ENCODE results near the gene CAV3.
A peak's percentile ranks its signal among the peaks of the same experiment; 100 is the strongest.

The CAV3 gene

DNA sequence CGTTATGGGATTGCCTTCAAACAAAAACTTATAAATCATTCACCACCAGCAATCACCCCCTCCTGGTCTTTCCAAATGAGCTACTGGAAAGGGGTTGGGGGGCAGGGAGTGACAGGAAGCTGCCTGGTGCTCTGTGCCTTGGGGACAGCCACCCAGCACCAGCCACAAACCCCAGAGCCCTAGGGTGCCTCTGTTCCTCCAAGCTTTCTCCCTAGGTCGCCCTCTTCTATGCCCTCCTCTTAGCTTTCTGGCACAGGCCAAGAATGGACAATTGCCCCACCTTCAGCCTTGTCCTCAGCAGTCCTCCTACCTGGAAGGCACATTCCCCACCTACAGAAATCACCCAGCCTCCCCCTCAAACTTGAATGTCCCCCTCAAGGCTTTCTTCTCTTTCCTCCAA lies 32.5 kb downstream of the CAV3 start:
- Histone ChIP-seq H3K36me3 (ENCODE audit: control insufficient read depth in 1 of 2, insufficient read depth in 2 of 2, low read length in 2 of 2) (no peaks in the 10 kb centered on the region), H3K9me3 (ENCODE audit: control insufficient read depth in 1 of 2, low read length in 2 of 2) (no peaks in the 10 kb centered on the region), H3K4me1 (ENCODE audit: control insufficient read depth in 1 of 2, insufficient read depth in 2 of 2, low read length in 2 of 2) (peaks cover 0 to 26% of the 10 kb centered on the region in 2 donors), H3K27me3 (ENCODE audit: low read depth, low read length) (peaks cover 31% of the 10 kb centered on the region), H3K27ac (ENCODE audit: low read length) (no peak overlapping the region), H3K4me3 (ENCODE audit: low read depth in 1 of 2, low read length in 2 of 2) (no peak overlapping the region)

DNA sequence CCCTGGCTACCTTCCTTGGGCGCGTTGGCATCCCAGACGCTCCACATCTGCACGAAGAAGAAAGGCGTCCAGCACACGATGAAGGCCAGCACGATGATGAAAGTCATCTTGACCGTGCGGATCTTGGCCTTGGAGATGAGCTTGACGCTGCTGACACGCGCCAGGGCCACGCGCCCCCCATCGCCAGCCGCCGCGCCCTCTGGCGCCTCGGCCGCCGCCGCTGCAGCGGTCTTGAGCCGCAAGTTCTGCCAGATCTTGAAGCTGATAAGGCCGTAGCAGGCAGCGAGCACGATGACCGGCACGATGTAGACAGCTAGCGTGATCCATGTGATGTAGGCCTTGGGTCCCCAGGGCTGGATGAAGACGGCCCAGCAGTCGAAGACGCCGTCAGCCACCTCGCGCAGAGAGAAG lies 33.7 kb downstream of the CAV3 start:
- Histone ChIP-seq H3K4me3 (ENCODE audit: low read depth in 1 of 2, low read length in 2 of 2) (peak overlapping the region; percentile 21 to 58), H3K27me3 (ENCODE audit: low read depth, low read length) (peaks cover 31% of the 10 kb centered on the region), H3K4me1 (ENCODE audit: control insufficient read depth in 1 of 2, insufficient read depth in 2 of 2, low read length in 2 of 2) (peaks cover 0 to 26% of the 10 kb centered on the region in 2 donors), H3K9me3 (ENCODE audit: control insufficient read depth in 1 of 2, low read length in 2 of 2) (no peaks in the 10 kb centered on the region), H3K36me3 (ENCODE audit: control insufficient read depth in 1 of 2, insufficient read depth in 2 of 2, low read length in 2 of 2) (no peaks in the 10 kb centered on the region), H3K27ac (ENCODE audit: low read length) (no peak overlapping the region)

DNA sequence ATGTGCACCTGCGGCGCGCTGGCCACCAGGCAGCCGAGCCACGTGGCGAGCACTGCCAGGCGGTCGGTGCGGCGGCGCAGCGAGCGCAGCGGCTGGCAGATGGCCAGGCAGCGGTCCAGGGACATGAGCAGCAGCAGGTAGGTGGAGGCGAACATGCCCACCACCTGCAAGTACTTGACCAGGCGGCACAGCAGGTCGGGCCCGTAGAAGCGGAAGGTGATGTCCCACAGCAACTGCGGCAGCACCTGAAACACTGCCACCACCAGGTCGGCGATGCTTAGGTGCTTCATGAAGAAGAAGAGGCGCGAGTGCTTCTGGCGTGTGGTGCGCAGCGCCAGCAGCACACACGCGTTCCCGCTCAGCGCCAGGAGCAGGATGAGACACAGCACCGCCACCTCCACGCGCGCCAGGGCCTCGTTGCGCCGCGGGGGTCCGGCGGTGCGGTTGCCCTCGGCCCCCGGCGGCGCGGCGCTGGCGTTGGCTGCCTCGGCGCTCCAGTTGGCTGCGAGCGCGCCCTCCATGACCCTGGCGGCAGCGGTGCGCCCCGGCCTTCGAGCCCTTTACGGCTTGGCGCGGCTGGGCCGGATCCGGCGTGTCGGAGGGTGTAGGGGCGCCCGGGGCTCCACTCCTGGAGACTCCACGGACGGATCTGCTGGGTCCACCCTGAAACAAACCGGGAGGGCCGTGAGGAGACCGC lies 34.2 kb downstream of the CAV3 start:
- H3K27me3 ChIP-seq (ENCODE audit: low read depth, low read length), result peaks cover 31% of the 10 kb centered on the region
- H3K36me3 ChIP-seq (ENCODE audit: control insufficient read depth in 1 of 2, insufficient read depth in 2 of 2, low read length in 2 of 2), result no peaks in the 10 kb centered on the region
- H3K4me1 ChIP-seq (ENCODE audit: control insufficient read depth in 1 of 2, insufficient read depth in 2 of 2, low read length in 2 of 2), result peaks cover 0 to 26% of the 10 kb centered on the region in 2 donors
- H3K27ac ChIP-seq (ENCODE audit: low read length), result no peak overlapping the region
- H3K4me3 ChIP-seq (ENCODE audit: low read depth in 1 of 2, low read length in 2 of 2), result peak overlapping the region; percentile 21 to 58
- H3K9me3 ChIP-seq (ENCODE audit: control insufficient read depth in 1 of 2, low read length in 2 of 2), result no peaks in the 10 kb centered on the region

DNA sequence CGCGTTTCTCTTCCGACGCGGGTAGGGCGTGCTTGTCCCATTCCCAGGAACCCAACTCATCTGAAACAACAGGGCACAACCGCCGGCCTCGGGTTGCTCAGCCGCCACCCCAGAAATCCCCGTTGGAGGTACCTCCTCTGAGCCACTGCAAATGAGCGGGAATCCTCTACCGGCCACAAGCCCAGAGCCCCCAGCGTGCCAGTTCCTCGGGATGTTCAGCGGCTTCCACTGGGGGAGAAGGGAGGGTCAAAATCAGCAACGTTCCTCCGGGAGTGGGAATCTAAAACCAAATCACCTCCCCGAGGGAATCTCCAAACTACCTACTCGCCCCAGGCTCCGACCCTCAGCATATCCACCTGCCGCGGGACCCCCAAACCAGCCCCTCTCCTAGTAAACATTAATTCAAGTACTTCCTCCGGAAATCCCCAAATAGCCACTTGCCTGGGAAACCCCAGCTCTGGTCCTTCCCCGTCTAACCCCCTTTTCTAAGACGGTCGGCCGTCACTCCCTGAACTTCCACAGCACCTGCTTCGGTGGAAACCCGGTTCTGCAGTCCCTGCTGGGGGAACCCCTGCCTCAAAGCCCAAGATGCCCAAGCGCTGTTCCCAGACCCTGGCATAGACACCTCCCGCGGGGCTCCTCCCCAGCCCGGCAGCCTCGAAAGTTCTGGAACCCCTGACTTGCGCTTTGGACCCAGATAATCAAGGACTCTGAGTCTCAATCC lies 34.9 kb downstream of the CAV3 start:
- peaks cover 0 to 26% of the 10 kb centered on the region in 2 donors for H3K4me1 ChIP-seq (ENCODE audit: control insufficient read depth in 1 of 2, insufficient read depth in 2 of 2, low read length in 2 of 2)
- no peaks in the 10 kb centered on the region for H3K9me3 ChIP-seq (ENCODE audit: control insufficient read depth in 1 of 2, low read length in 2 of 2)
- H3K36me3 ChIP-seq (ENCODE audit: control insufficient read depth in 1 of 2, insufficient read depth in 2 of 2, low read length in 2 of 2), result no peaks in the 10 kb centered on the region
- H3K27me3 ChIP-seq (ENCODE audit: low read depth, low read length), result peaks cover 31% of the 10 kb centered on the region
- H3K4me3 ChIP-seq (ENCODE audit: low read depth in 1 of 2, low read length in 2 of 2), result peak overlapping the region in 1 of 2 donors; percentile 58
- H3K27ac ChIP-seq (ENCODE audit: low read length), result no peak overlapping the region

DNA sequence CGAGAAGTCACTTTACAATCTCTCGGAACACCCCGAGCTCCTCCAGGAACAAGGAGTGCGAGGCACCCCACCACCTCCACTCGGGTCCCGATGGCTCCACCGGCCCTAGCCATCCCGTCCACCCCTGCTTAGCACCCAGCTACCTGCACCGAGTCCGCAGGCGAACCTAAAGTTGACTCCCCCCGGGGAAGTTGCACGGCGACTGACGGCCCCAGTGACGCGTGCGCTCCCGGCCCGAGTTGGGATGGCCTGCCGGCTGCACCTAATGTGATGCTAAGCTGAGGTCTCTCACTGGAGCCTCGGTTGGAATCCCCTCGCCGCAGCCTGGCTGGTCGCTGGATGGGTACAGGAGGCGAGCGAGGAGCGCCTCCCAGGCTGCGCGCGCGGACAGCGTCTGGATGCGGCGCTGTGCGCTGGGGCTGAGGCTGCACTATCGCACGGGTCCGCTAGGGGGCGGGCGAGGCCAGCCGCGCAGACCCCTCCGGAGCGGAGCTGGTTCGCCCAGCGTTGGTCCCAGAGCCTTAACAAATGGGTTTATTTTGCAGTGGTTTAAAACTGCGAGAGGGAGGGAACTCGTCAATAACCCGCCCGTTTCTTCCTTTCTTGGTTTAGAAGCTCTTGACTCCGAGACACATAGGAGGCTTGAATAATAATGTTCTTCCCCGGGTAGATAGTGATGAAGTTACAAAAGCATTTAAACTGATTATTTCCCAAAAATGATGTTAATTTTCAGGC lies 35.7 kb downstream of the CAV3 start, which contains the start of gene OXTR:
Gene OXTR (minus strand): TSS at position 526 of the 735 bp plus-strand sequence. CDS start 1,426 bp downstream, outside the sequence.
- H3K27me3 ChIP-seq (ENCODE audit: low read depth, low read length), result peaks cover 31% of the 10 kb centered on the region
- H3K9me3 ChIP-seq (ENCODE audit: control insufficient read depth in 1 of 2, low read length in 2 of 2), result no peaks in the 10 kb centered on the region
- no peak within 1 kb of the TSS for H3K27ac ChIP-seq (ENCODE audit: low read length)
- H3K4me3 ChIP-seq (ENCODE audit: low read depth in 1 of 2, low read length in 2 of 2), result peak within 1 kb of the TSS in 1 of 2 donors; percentile 58
- H3K4me1 ChIP-seq (ENCODE audit: control insufficient read depth in 1 of 2, insufficient read depth in 2 of 2, low read length in 2 of 2), result peaks cover 0 to 26% of the 10 kb centered on the region in 2 donors
- H3K36me3 ChIP-seq (ENCODE audit: control insufficient read depth in 1 of 2, insufficient read depth in 2 of 2, low read length in 2 of 2), result no peaks in the 10 kb centered on the region

DNA sequence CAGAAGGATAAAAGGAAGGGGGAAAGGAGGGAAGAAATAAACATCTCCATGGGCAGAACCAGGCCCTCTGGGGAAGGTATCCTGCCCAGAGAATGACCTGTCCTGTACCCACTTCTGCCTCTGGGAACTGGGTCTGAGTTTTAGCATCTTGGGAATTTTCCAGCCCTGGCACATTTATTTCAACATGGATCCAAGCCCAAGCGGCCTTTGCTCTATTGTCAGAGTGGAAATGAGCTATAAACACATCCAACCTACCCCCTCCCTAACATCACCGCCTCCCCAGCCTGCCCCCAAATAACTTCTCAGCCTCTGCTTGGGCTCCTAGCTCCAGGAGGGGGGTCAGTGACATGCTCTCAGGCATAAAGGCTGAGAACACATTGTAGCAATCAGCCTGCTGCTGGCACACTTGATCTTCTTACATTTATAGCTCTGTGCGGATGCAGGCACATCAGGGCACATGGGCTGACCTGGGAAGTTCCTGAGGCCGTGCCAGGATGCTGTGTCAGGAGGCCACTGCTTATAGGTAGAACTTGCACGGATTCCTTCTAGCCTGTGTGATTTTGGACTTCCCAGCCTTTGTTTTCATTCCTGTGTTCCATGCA lies 40.4 kb downstream of the CAV3 start:
- Histone ChIP-seq H3K27me3 (ENCODE audit: low read depth, low read length) (peaks cover 2% of the 10 kb centered on the region), H3K27ac (ENCODE audit: low read length) (no peak overlapping the region)

DNA sequence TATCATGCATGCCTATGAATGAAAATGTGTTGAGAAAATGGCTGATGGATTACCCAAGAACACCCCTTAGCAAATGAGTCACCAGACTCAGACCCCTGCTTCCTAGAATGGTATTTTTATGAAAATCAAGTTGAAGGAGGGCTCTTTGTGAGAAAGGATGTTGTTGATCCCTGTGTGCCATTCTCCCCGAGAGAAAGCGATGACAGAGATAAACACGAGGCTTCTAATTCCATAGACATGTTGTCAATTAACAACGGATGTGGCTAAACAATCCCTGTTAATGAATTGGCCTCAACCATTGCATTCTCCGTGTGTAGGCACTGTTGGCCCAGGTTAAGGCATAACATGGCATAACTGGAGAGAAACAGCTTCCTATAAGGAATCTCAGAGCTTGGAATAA lies 41.6 kb downstream of the CAV3 start:
- Histone ChIP-seq H3K4me1 (ENCODE audit: control insufficient read depth in 1 of 2, insufficient read depth in 2 of 2, low read length in 2 of 2) (no peaks in the 10 kb centered on the region), H3K27ac (ENCODE audit: low read length) (no peak overlapping the region), H3K9me3 (ENCODE audit: control insufficient read depth in 1 of 2, low read length in 2 of 2) (no peaks in the 10 kb centered on the region), H3K27me3 (ENCODE audit: low read depth, low read length) (no peaks in the 10 kb centered on the region), H3K36me3 (ENCODE audit: control insufficient read depth in 1 of 2, insufficient read depth in 2 of 2, low read length in 2 of 2) (no peaks in the 10 kb centered on the region), H3K4me3 (ENCODE audit: low read depth in 1 of 2, low read length in 2 of 2) (no peak overlapping the region)

More for the DNA sequence above, 40.4 kb downstream of the CAV3 start:
- Histone ChIP-seq H3K36me3 (ENCODE audit: control insufficient read depth in 1 of 2, insufficient read depth in 2 of 2, low read length in 2 of 2) (no peaks in the 10 kb centered on the region), H3K4me3 (ENCODE audit: low read depth in 1 of 2, low read length in 2 of 2) (no peak overlapping the region), H3K4me1 (ENCODE audit: control insufficient read depth in 1 of 2, insufficient read depth in 2 of 2, low read length in 2 of 2) (peaks cover 0 to 7% of the 10 kb centered on the region in 2 donors), H3K9me3 (ENCODE audit: control insufficient read depth in 1 of 2, low read length in 2 of 2) (no peaks in the 10 kb centered on the region)

DNA sequence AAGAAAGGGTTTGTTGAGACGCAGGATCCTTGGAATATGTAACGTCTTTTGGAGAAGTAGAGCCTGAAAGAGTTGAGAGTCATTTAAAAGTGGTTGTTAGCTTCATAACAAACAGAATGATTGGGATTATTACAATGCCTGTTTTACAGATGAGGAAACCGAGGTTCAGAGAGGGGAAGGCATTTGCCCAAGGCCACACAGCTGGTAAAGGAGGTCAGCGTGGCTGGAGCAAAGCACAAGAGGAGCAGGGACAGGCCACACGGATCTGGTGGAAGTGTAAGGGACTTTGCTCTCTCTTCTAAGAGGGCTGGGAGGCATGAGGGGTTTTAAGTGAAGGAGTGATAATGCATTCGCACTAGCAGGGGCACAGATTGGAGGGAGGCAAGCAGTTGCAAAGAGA lies 42.0 kb downstream of the CAV3 start:
- Histone ChIP-seq H3K4me1 (ENCODE audit: control insufficient read depth in 1 of 2, insufficient read depth in 2 of 2, low read length in 2 of 2) (no peaks in the 10 kb centered on the region), H3K27me3 (ENCODE audit: low read depth, low read length) (no peaks in the 10 kb centered on the region), H3K4me3 (ENCODE audit: low read depth in 1 of 2, low read length in 2 of 2) (no peak overlapping the region), H3K36me3 (ENCODE audit: control insufficient read depth in 1 of 2, insufficient read depth in 2 of 2, low read length in 2 of 2) (no peaks in the 10 kb centered on the region), H3K27ac (ENCODE audit: low read length) (no peak overlapping the region), H3K9me3 (ENCODE audit: control insufficient read depth in 1 of 2, low read length in 2 of 2) (no peaks in the 10 kb centered on the region)

DNA sequence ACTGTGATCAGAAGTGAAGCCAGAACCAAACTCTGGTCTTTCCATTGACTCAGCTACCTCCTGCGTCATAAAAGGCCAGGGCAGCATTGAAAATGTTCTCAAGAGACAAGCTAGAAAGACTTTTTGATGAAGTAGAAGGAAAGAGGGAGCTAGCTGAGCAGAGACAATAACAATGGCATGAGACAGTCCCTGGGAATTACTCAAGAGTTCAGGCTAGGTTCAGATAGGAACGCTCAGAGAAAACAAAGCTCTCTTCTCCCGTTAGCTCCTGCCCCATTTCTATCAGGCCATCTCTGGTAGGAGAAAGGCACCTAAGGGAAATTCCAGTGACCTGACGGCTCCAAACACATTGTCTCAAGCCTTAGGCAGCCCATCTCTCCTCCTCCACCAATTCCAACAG lies 42.8 kb downstream of the CAV3 start:
- no peaks in the 10 kb centered on the region for H3K9me3 ChIP-seq (ENCODE audit: control insufficient read depth in 1 of 2, low read length in 2 of 2)
- no peaks in the 10 kb centered on the region for H3K4me1 ChIP-seq (ENCODE audit: control insufficient read depth in 1 of 2, insufficient read depth in 2 of 2, low read length in 2 of 2)
- H3K27ac ChIP-seq (ENCODE audit: low read length), result no peak overlapping the region
- no peak overlapping the region for H3K4me3 ChIP-seq (ENCODE audit: low read depth in 1 of 2, low read length in 2 of 2)
- no peaks in the 10 kb centered on the region for H3K36me3 ChIP-seq (ENCODE audit: control insufficient read depth in 1 of 2, insufficient read depth in 2 of 2, low read length in 2 of 2)
- H3K27me3 ChIP-seq (ENCODE audit: low read depth, low read length), result no peaks in the 10 kb centered on the region

DNA sequence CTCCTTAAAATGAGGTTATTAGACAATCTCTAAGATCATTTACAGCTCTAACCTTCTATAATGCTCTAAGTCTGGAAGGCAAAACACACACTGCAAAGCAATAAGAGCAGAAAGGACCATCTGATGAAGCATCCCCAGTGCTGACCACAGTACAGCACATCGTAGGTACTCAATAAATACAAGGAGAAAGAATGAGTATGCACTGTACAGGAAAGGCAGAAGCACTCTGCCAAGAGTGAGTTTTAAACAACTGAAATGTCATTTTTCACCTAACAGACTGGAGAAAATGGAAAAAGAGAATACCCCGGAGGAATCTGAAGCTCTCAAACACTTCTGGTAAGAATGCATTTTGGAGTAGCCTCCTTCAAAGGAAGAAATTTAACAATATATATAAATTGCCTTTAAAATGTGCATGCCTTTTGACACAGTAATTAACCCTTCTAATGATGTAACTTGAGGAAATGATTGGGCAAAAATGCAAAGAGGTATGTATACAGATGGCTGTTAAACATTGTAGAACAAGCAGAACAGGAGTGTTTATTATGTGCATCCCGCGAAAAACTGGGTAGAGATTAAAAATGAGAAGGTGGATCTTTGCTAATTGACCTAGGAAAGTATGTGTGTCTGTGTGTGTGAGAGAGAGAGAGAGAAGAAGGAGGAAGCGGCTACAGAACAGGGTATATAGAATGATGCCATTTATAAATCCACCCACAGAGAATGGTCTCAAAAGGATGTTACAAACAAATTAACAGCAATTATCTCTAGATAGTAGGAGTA lies 43.8 kb downstream of the CAV3 start:
- Histone ChIP-seq H3K36me3 (ENCODE audit: control insufficient read depth in 1 of 2, insufficient read depth in 2 of 2, low read length in 2 of 2) (no peaks in the 10 kb centered on the region), H3K4me3 (ENCODE audit: low read depth in 1 of 2, low read length in 2 of 2) (no peak overlapping the region), H3K9me3 (ENCODE audit: control insufficient read depth in 1 of 2, low read length in 2 of 2) (no peaks in the 10 kb centered on the region), H3K4me1 (ENCODE audit: control insufficient read depth in 1 of 2, insufficient read depth in 2 of 2, low read length in 2 of 2) (no peaks in the 10 kb centered on the region), H3K27me3 (ENCODE audit: low read depth, low read length) (no peaks in the 10 kb centered on the region), H3K27ac (ENCODE audit: low read length) (no peak overlapping the region)
